Ovary (tissue), 9 donors: ENCODE measurements around the gene GJA1. TPM values are rescaled to one million over a fixed set of nuclear protein-coding genes. Genes with fewer than 3 reads are reported as not detected.
A peak's percentile ranks its signal among the peaks of the same experiment; 100 is the strongest.

ENCODE experiments used
- DNase-seq, 5 donors: peaks; one replicate each; pipeline ENCODE4 v3.0.0-alpha.2; 2019 to 2020
- H3K27ac ChIP-seq, 2 donors: fragments of 200-600 bp; one replicate each; pipeline versions ENCODE4 v1.5.1 to v1.8.0; 2019 to 2022
- H3K27me3 ChIP-seq: fragments of 200-600 bp; one replicate; pipeline ENCODE4 v1.8.0; 2022
- H3K36me3 ChIP-seq: fragments of 200-600 bp; sonication (generic); one replicate; pipeline ENCODE4 v1.5.1; 2019
- H3K4me1 ChIP-seq: one replicate; pipeline ENCODE4 v1.8.1; 2013; ENCODE audit warnings: mild to moderate bottlenecking, moderate library complexity; ENCODE audit not compliant: insufficient read depth
- H3K4me3 ChIP-seq: fragments of 200-600 bp; sonication (generic); one replicate; pipeline ENCODE4 v1.5.1; 2017
- H3K9me3 ChIP-seq, 2 donors: fragments of 200-600 bp in 1 of 2; sonication (generic) in 1 of 2; one replicate each; pipeline versions ENCODE4 v1.5.1 to v1.8.1; 2013 to 2019; ENCODE audit warnings: mild to moderate bottlenecking in 1 of 2, moderate library complexity in 1 of 2
- CTCF ChIP-seq, 3 donors: fragments of 450-650 bp in 2 of 3; fragments of 200-600 bp in 1 of 3; IDR thresholded peaks; one replicate each; pipeline versions ENCODE4 v1.5.1 to v1.8.0; 2016 to 2022; ENCODE audit warnings: antibody characterized with exemption in 3 of 3, mild to moderate bottlenecking in 1 of 3
- EP300 ChIP-seq: sonication (generic); formaldehyde crosslinking; IDR thresholded peaks from one replicate; pipeline ENCODE4 v1.6.1; 2017; ENCODE audit warnings: antibody characterized with exemption
- POLR2A ChIP-seq: fragments of 450-650 bp; IDR thresholded peaks from one replicate; pipeline ENCODE4 v1.6.1; 2017; ENCODE audit warnings: antibody characterized with exemption, mild to moderate bottlenecking, moderate library complexity
- WGBS, 3 donors: extraction: QIAGEN DNeasy Blood & Tissue Kit in 1 of 3; methylation state at CpG; one replicate each; pipeline versions ENCODE4 v1.1.5 to v1.1.7; 2013 to 2017; 5-methylcytosine and 5-hydroxymethylcytosine counted together
- intact Hi-C, 4 donors: fragments of 100-400 bp; cut with DNase I; formaldehyde crosslinking; loops; one replicate each; pipeline versions ENCODE4 v1.11.0 to v1.15.1; 2022 to 2023
- polyA plus RNA-seq, 2 donors: library from polyadenylated mRNA; stranded (reverse); fragments of 200-250 nt in 1 of 2; fragments of 350-450 nt in 1 of 2; fragmentation: Illumina TruSeq in 1 of 2; extraction: RNeasy Lipid Tissue Mini Kit (QIAGEN cat#74804) in 1 of 2; gene quantifications; one replicate each; pipeline ENCODE4 v1.2.3, GENCODE V29; 2013 to 2014
- total RNA-seq, 7 donors: library from RNA; depleted of rRNA in 2 of 7; stranded (reverse); fragments of >200 nt in 2 of 7; fragmentation: NEBNext Ultra II Directional in 3 of 7; extraction: Animal tissue kit (Norgen Biotek cat#: 25700) in 3 of 7; gene quantifications; one replicate each; pipeline versions ENCODE4 v1.1.0 to v1.2.4, GENCODE V29; 2016 to 2023
- donor health status: DM: no; HTN: no; CAD: no; lungs with moderate emphysema.
- donor health status: DM: no; HTN: no; CAD: no.
- donor health status: Bipolar disorder and iron deficiency.
- donor health status: DM: yes; HTN: yes; CAD: no.
- donor health status: DM: no; HTN: no; CAD: no.
- donor health status: DM: yes; HTN: yes; CAD: no.

Gene GJA1
- total and polyA plus RNA-seq, 9 donors: 26.4 to 464 (median 57.9) TPM

GRCh38 chr6:121437851-121438651 lies 2.6 kb downstream of the GJA1 start:
- H3K4me3 ChIP-seq: peak overlapping the region; percentile 63
- intact Hi-C loops: loop anchor here in 1 of 4 donors (10.0 kb wide), 1 partner anchor 597 kb away; no protein-coding TSS in a partner anchor
- H3K27ac ChIP-seq: peak overlapping the region; percentile 63 to 84
- 4 to 9% (median 4%) methylated on average over 18 of the region's 18 CpGs for WGBS, 3 donors
- peak; percentile 33 to 63 (median 50) for DNase-seq
- H3K9me3 ChIP-seq: no peaks in the 10 kb centered on the region
- TF ChIP-seq CTCF (IDR thresholded peaks at IDR 0.05) (no peak), EP300 (no peak), POLR2A (no peak)
- H3K36me3 ChIP-seq: no peaks in the 10 kb centered on the region
- peaks cover 8% of the 10 kb centered on the region for H3K4me1 ChIP-seq
- no peaks in the 10 kb centered on the region for H3K27me3 ChIP-seq

- no peak for TF ChIP-seq POLR2A
- no peak for TF ChIP-seq EP300
- no peak for TF ChIP-seq CTCF (IDR thresholded peaks at IDR 0.05)
- 66 to 84% (median 75%) methylated on average over 3 of the region's 3 CpGs for WGBS, 3 donors
- H3K4me3 ChIP-seq: peak overlapping the region; percentile 63
- H3K27ac ChIP-seq: peak overlapping the region in 1 of 2 donors; percentile 84
- no peaks in the 10 kb centered on the region for H3K9me3 ChIP-seq
- peaks cover 8% of the 10 kb centered on the region for H3K4me1 ChIP-seq
- no peak for DNase-seq
- intact Hi-C loops: loop anchor here in 1 of 4 donors (10.0 kb wide), 1 partner anchor 596 kb away; no protein-coding TSS in a partner anchor
- no peaks in the 10 kb centered on the region for H3K36me3 ChIP-seq
- H3K27me3 ChIP-seq: no peaks in the 10 kb centered on the region
These were observed 3.4 kb downstream of the GJA1 start for GRCh38 chr6:121438869-121439268.

- Histone ChIP-seq H3K27ac (peak overlapping the region in 1 of 2 donors; percentile 8), H3K27me3 (no peaks in the 10 kb centered on the region), H3K4me1 (peaks cover 11% of the 10 kb centered on the region), H3K36me3 (no peaks in the 10 kb centered on the region), H3K9me3 (no peaks in the 10 kb centered on the region), H3K4me3 (peak overlapping the region; percentile 7)
- no peak for DNase-seq
- intact Hi-C loops: loop anchor here in 1 of 4 donors (10.0 kb wide), 1 partner anchor 595 kb away; no protein-coding TSS in a partner anchor
- TF ChIP-seq CTCF (IDR thresholded peaks at IDR 0.05) (no peak), POLR2A (no peak), EP300 (no peak)
These were observed 4.0 kb downstream of the GJA1 start for GRCh38 chr6:121439475-121439874.

DNA sequence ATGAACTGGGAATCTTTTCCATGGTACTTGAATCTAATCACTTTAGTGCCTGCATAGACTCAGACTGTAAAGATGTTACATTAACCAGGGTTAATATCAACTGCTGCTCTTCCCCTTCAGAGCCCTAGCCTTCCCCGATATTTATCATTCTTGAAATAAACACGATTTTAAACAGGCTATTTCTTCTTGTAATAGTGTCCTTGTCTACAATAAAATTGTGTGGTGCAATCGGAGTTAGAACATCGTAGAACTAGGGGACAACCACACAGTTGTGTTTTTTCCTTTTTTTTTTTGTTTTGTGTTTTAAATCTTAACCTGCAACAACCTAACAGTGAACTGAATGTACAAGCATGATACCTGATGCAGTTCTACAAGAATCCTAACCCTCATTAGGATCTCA lies 4.5 kb downstream of the GJA1 start:
- Histone ChIP-seq H3K27ac (peak overlapping the region in 1 of 2 donors; percentile 8), H3K4me1 (peaks cover 11% of the 10 kb centered on the region), H3K9me3 (no peaks in the 10 kb centered on the region), H3K4me3 (peak overlapping the region; percentile 7), H3K27me3 (no peaks in the 10 kb centered on the region), H3K36me3 (no peaks in the 10 kb centered on the region)
- DNase-seq: no peak
- WGBS, 3 donors: 19 to 35% (median 24%) methylated on average over 4 of the region's 4 CpGs
- intact Hi-C loops: loop anchor here in 1 of 4 donors (10.0 kb wide), 1 partner anchor 595 kb away; no protein-coding TSS in a partner anchor
- no peak for TF ChIP-seq POLR2A
- no peak for TF ChIP-seq EP300
- no peak for TF ChIP-seq CTCF (IDR thresholded peaks at IDR 0.05)
